Osteocyte (in vitro differentiated cells): Measurements from ENCODE around the gene SPATA31C1. TPM values are rescaled to one million over a fixed set of nuclear protein-coding genes. Genes with fewer than 3 reads are reported as not detected.

Source experiments
- DNase-seq: peaks from one replicate; pipeline ENCODE4 v3.0.0; 2021; ENCODE audit warnings: mixed read lengths; ENCODE audit not compliant: unreplicated experiment; ENCODE audit errors: extremely low spot score
- H3K27ac Mint-ChIP-seq: one replicate; pipeline ENCODE4 v1.8.0; 2021; ENCODE audit warnings: mild to moderate bottlenecking, mixed read lengths; ENCODE audit not compliant: unreplicated experiment
- H3K27me3 Mint-ChIP-seq: one replicate; pipeline ENCODE4 v1.8.0; 2021; ENCODE audit warnings: mixed read lengths; ENCODE audit not compliant: unreplicated experiment
- H3K36me3 Mint-ChIP-seq: one replicate; pipeline ENCODE4 v1.8.0; 2021; ENCODE audit warnings: mixed read lengths; ENCODE audit not compliant: unreplicated experiment
- H3K4me1 Mint-ChIP-seq: one replicate; pipeline ENCODE4 v1.8.0; 2021; ENCODE audit warnings: mixed read lengths; ENCODE audit not compliant: unreplicated experiment
- H3K4me3 Mint-ChIP-seq: one replicate; pipeline ENCODE4 v1.8.0; 2021; ENCODE audit warnings: mild to moderate bottlenecking, moderate library complexity, mixed read lengths; ENCODE audit not compliant: unreplicated experiment
- H3K9me3 Mint-ChIP-seq: one replicate; pipeline ENCODE4 v1.8.0; 2021; ENCODE audit warnings: mixed read lengths; ENCODE audit not compliant: unreplicated experiment
- total RNA-seq: library from RNA; stranded (reverse); gene quantifications from 2 replicates; pipeline ENCODE4 v1.2.1, GENCODE V29; 2021
- TF ChIP-seq, protein P1 (sequence below): fragments of 200-600 bp; sonication (generic); IDR thresholded peaks from 2 replicates; pipeline ENCODE4 v1.5.0; 2021; ENCODE audit warnings: antibody characterized with exemption, mild to moderate bottlenecking, moderate library complexity

Gene SPATA31C1
- total RNA-seq, 1 donor from 2014 or later, result not detected

- Mint-ChIP-seq H3K9me3 (peaks cover 4% of the 10 kb centered on the region), H3K36me3 (no peaks in the 10 kb centered on the region), H3K4me1 (peaks cover 16% of the 10 kb centered on the region), H3K27me3 (no peaks in the 10 kb centered on the region), H3K27ac (no peak overlapping the region), H3K4me3 (no peak overlapping the region)
- TF ChIP-seq, protein P1, sequence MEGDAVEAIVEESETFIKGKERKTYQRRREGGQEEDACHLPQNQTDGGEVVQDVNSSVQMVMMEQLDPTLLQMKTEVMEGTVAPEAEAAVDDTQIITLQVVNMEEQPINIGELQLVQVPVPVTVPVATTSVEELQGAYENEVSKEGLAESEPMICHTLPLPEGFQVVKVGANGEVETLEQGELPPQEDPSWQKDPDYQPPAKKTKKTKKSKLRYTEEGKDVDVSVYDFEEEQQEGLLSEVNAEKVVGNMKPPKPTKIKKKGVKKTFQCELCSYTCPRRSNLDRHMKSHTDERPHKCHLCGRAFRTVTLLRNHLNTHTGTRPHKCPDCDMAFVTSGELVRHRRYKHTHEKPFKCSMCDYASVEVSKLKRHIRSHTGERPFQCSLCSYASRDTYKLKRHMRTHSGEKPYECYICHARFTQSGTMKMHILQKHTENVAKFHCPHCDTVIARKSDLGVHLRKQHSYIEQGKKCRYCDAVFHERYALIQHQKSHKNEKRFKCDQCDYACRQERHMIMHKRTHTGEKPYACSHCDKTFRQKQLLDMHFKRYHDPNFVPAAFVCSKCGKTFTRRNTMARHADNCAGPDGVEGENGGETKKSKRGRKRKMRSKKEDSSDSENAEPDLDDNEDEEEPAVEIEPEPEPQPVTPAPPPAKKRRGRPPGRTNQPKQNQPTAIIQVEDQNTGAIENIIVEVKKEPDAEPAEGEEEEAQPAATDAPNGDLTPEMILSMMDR, result no peak
- peak; percentile 73 for DNase-seq
Observed at GRCh38 chr9:87876708-87877107, 41.1 kb upstream of the SPATA31C1 start.

- Mint-ChIP-seq H3K27me3 (no peaks in the 10 kb centered on the region), H3K9me3 (peaks cover 4% of the 10 kb centered on the region), H3K36me3 (no peaks in the 10 kb centered on the region), H3K27ac (no peak overlapping the region), H3K4me1 (peaks cover under 1% of the 10 kb centered on the region), H3K4me3 (no peak overlapping the region)
- no peak for DNase-seq
- TF ChIP-seq, protein P1, result no peak
Observed at GRCh38 chr9:87878989-87879511, 38.7 kb upstream of the SPATA31C1 start.

DNA sequence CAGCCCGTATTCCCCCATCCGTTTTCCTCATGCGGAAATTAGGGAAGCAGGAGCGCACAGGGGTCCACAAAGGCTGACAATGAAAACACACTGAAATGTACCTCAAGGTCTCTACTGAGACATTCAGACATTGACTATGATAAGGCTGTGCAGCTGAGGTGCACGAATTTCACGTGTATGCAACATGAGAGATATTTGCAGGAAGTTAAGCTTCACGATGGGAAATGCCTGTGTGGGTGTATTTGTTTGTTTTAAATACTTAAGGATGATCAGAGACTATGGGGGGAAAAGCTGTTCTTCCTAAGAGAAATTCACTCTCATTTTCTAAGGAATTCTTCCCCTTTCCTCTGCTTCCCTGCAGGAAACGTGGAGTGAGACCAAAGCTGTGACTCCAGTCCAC is 37.6 kb upstream of the SPATA31C1 start:
- DNase-seq, result no peak

DNA sequence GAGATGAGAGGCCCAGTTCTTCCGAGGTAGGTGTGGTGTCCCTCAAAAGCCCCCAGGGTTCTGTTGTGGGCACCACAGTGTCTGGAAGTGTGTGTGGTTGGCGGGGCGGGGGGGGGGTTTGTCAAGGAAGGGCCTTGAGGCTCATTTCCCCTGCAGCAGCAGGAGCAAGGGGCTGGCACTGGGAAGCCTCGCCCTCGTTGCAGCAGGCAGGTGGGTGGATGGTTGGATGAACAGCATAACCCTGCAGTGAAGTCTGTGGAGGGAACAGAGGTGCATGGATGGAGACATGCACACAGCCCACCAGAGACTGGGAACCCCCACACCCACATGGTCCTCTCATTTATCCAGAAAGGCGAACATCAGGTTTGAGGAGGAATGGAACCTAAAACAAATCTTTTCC is 37.1 kb upstream of the SPATA31C1 start:
- peak; percentile 70 for DNase-seq
- no peaks in the 10 kb centered on the region for H3K27me3 Mint-ChIP-seq
- H3K36me3 Mint-ChIP-seq, result no peaks in the 10 kb centered on the region
- TF ChIP-seq, protein P1, result no peak
- peaks cover 4% of the 10 kb centered on the region for H3K9me3 Mint-ChIP-seq
- no peak overlapping the region for H3K27ac Mint-ChIP-seq
- no peak overlapping the region for H3K4me3 Mint-ChIP-seq
- H3K4me1 Mint-ChIP-seq, result no peaks in the 10 kb centered on the region

More for the DNA sequence above, 37.6 kb upstream of the SPATA31C1 start:
- Mint-ChIP-seq H3K4me3 (no peak overlapping the region), H3K27me3 (no peaks in the 10 kb centered on the region), H3K27ac (no peak overlapping the region), H3K4me1 (no peaks in the 10 kb centered on the region), H3K9me3 (peaks cover 4% of the 10 kb centered on the region), H3K36me3 (no peaks in the 10 kb centered on the region)
- TF ChIP-seq, protein P1, result no peak

DNA sequence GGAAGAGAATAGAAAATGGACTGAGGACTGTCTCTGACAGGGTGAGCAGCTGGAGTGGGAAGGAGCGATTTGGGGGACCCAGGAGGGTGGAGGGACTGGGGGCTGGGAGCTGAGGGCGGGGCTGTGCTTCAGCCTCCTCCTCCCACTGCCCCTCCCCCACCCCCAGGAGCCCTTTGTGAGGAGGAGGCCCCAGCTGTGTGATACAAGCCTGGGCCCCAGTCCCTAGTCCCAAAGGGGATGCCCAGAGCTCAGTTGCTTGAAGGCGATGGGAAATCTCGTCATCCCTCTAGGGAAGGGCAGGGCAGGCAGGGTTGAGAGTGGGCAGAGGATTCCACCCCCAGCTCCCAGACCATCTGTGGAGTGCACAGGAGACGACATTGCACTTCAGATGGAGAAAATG is 35.1 kb upstream of the SPATA31C1 start, which contains the start of gene SPATA31E1:
SPATA31E1 (plus strand) TSS at position 251 of the 400 bp plus-strand sequence; CDS start at position 266, 15 bp downstream.
- TF ChIP-seq, protein P1, result no peak
- Mint-ChIP-seq H3K4me3 (no peak within 1 kb of the TSS), H3K4me1 (no peaks in the 10 kb centered on the region), H3K27me3 (no peaks in the 10 kb centered on the region), H3K36me3 (no peaks in the 10 kb centered on the region), H3K9me3 (peaks cover 4% of the 10 kb centered on the region), H3K27ac (no peak within 1 kb of the TSS)
- no peak for DNase-seq
